Transverse colon (tissue), 3 donors: Measurements from ENCODE around the gene ZBTB7C.

Experiments
- CTCF ChIP-seq, 5 experiments: fragments of 200-600 bp in 3 of 5; fragments of 450-650 bp in 2 of 5; sonication (generic) in 3 of 5; IDR thresholded peaks; 1 replicate in 2 of 5; 2 replicates in 3 of 5; pipeline ENCODE4 v1.5.1; 2016 to 2017; ENCODE audit warnings: antibody characterized with exemption in 5 of 5, inconsistent platforms in 3 of 5, mild to moderate bottlenecking in 2 of 5, moderate library complexity in 1 of 5
- EP300 ChIP-seq: sonication (generic); formaldehyde crosslinking; IDR thresholded peaks from one replicate; pipeline ENCODE4 v1.6.1; 2017; ENCODE audit warnings: antibody characterized with exemption, low read depth
- POLR2A ChIP-seq: fragments of 450-650 bp; IDR thresholded peaks from one replicate; pipeline ENCODE4 v1.6.1; 2016; ENCODE audit warnings: antibody characterized with exemption, mild to moderate bottlenecking, moderate library complexity

GRCh38 chr18:48058486-48058885, 350.7 kb downstream of the ZBTB7C start:
- no peak for TF ChIP-seq CTCF (IDR thresholded peaks at IDR 0.05)
- TF ChIP-seq POLR2A, result no peak
- TF ChIP-seq EP300, result no peak
